Ovary (tissue), 9 donors: ENCODE data around the gene HFE. TPM values are rescaled to one million over a fixed set of nuclear protein-coding genes. Genes with fewer than 3 reads are reported as not detected.

Experiments used
- DNase-seq, 5 donors: peaks; one replicate each; pipeline ENCODE4 v3.0.0-alpha.2; 2019 to 2020
- H3K27ac ChIP-seq, 2 donors: fragments of 200-600 bp; one replicate each; pipeline versions ENCODE4 v1.5.1 to v1.8.0; 2019 to 2022
- H3K27me3 ChIP-seq: fragments of 200-600 bp; one replicate; pipeline ENCODE4 v1.8.0; 2022
- H3K36me3 ChIP-seq: fragments of 200-600 bp; sonication (generic); one replicate; pipeline ENCODE4 v1.5.1; 2019
- H3K4me1 ChIP-seq: one replicate; pipeline ENCODE4 v1.8.1; 2013; ENCODE audit warnings: mild to moderate bottlenecking, moderate library complexity; ENCODE audit not compliant: insufficient read depth
- H3K4me3 ChIP-seq: fragments of 200-600 bp; sonication (generic); one replicate; pipeline ENCODE4 v1.5.1; 2017
- H3K9me3 ChIP-seq, 2 donors: fragments of 200-600 bp in 1 of 2; sonication (generic) in 1 of 2; one replicate each; pipeline versions ENCODE4 v1.5.1 to v1.8.1; 2013 to 2019; ENCODE audit warnings: mild to moderate bottlenecking in 1 of 2, moderate library complexity in 1 of 2
- CTCF ChIP-seq, 3 donors: fragments of 450-650 bp in 2 of 3; fragments of 200-600 bp in 1 of 3; IDR thresholded peaks; one replicate each; pipeline versions ENCODE4 v1.5.1 to v1.8.0; 2016 to 2022; ENCODE audit warnings: antibody characterized with exemption in 3 of 3, mild to moderate bottlenecking in 1 of 3
- EP300 ChIP-seq: sonication (generic); formaldehyde crosslinking; IDR thresholded peaks from one replicate; pipeline ENCODE4 v1.6.1; 2017; ENCODE audit warnings: antibody characterized with exemption
- POLR2A ChIP-seq: fragments of 450-650 bp; IDR thresholded peaks from one replicate; pipeline ENCODE4 v1.6.1; 2017; ENCODE audit warnings: antibody characterized with exemption, mild to moderate bottlenecking, moderate library complexity
- WGBS, 3 donors: extraction: QIAGEN DNeasy Blood & Tissue Kit in 1 of 3; methylation state at CpG; one replicate each; pipeline versions ENCODE4 v1.1.5 to v1.1.7; 2013 to 2017; 5-methylcytosine and 5-hydroxymethylcytosine counted together
- intact Hi-C, 4 donors: fragments of 100-400 bp; cut with DNase I; formaldehyde crosslinking; loops; one replicate each; pipeline versions ENCODE4 v1.11.0 to v1.15.1; 2022 to 2023
- polyA plus RNA-seq, 2 donors: library from polyadenylated mRNA; stranded (reverse); fragments of 200-250 nt in 1 of 2; fragments of 350-450 nt in 1 of 2; fragmentation: Illumina TruSeq in 1 of 2; extraction: RNeasy Lipid Tissue Mini Kit (QIAGEN cat#74804) in 1 of 2; gene quantifications; one replicate each; pipeline ENCODE4 v1.2.3, GENCODE V29; 2013 to 2014
- total RNA-seq, 7 donors: library from RNA; depleted of rRNA in 2 of 7; stranded (reverse); fragments of >200 nt in 2 of 7; fragmentation: NEBNext Ultra II Directional in 3 of 7; extraction: Animal tissue kit (Norgen Biotek cat#: 25700) in 3 of 7; gene quantifications; one replicate each; pipeline versions ENCODE4 v1.1.0 to v1.2.4, GENCODE V29; 2016 to 2023
- donor health status: DM: no; HTN: no; CAD: no; lungs with moderate emphysema.
- donor health status: DM: no; HTN: no; CAD: no.
- donor health status: Bipolar disorder and iron deficiency.
- donor health status: DM: yes; HTN: yes; CAD: no.
- donor health status: DM: no; HTN: no; CAD: no.
- donor health status: DM: yes; HTN: yes; CAD: no.

Gene HFE
- total and polyA plus RNA-seq, 9 donors, result 3.6 to 25.8 (median 7.4) TPM

DNA sequence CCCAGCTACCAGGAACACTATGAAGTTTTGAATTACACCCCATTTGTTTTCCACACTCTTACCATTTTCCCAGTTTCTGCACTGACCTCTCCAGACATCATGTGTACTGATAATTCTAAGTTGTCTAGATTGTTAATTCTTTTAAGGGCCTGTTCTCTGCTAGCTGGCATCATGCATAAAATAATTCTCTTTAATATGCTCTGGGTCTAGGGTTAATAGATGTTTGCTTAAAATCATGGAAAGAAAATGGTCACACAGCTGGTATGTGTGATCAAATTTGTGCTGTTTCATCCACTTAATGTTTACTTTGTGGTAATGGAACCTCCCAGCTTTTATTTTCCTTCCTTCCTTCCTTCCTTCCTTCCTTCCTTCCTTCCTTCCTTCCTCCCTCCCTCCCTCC lies 49.1 kb downstream of the HFE start:
- intact Hi-C loops, result no loop called here
- Histone ChIP-seq H3K36me3 (no peaks in the 10 kb centered on the region), H3K27ac (no peak overlapping the region), H3K4me1 (no peaks in the 10 kb centered on the region), H3K27me3 (no peaks in the 10 kb centered on the region), H3K4me3 (no peak overlapping the region), H3K9me3 (no peaks in the 10 kb centered on the region)
- TF ChIP-seq POLR2A, result no peak
- no peak for TF ChIP-seq CTCF (IDR thresholded peaks at IDR 0.05)
- TF ChIP-seq EP300, result no peak
- no peak for DNase-seq

DNA sequence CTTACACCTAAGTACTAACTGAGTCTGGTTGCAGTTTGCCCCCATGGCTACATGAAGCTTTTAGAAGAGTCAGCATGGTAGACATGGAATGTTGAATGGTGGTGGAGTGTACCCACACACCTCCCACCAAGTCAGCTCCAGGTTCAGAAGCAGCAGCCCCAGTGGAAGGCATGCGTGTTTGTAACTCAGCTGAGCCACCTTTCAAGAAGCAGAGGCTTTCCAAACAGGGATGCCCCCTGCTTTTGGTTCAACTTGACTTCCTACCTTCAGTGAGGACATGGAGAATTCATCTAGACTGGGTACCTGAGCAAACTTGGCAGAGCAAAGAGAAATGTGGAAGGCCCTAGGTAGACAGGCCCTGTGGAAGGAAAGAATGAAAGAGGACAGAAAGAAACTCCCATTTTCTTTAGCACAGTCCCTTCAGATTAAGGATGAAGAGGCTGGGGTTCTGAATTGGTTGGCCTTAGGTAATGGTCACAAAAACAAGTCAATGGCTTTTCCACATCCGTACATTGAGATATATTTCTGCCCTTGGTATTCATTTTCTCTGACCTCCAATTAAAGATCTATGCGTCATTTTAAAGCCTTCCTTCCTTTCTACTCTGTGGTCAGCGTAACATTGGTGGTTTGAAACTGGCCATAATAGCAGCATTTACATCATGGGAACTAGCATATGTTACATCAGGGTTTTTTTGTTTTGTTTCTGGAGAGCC lies 53.2 kb downstream of the HFE start:
- no peaks in the 10 kb centered on the region for H3K36me3 ChIP-seq
- no peak overlapping the region for H3K4me3 ChIP-seq
- H3K27ac ChIP-seq, result no peak overlapping the region
- H3K4me1 ChIP-seq, result no peaks in the 10 kb centered on the region
- H3K27me3 ChIP-seq, result no peaks in the 10 kb centered on the region
- H3K9me3 ChIP-seq, result no peaks in the 10 kb centered on the region
- TF ChIP-seq EP300, result no peak
- TF ChIP-seq POLR2A, result no peak
- no peak for TF ChIP-seq CTCF (IDR thresholded peaks at IDR 0.05)
- DNase-seq, result no peak
- intact Hi-C loops, result no loop called here
- WGBS, 3 donors, result 93 to 99% (median 95%) methylated on average over 4 of the region's 4 CpGs

DNA sequence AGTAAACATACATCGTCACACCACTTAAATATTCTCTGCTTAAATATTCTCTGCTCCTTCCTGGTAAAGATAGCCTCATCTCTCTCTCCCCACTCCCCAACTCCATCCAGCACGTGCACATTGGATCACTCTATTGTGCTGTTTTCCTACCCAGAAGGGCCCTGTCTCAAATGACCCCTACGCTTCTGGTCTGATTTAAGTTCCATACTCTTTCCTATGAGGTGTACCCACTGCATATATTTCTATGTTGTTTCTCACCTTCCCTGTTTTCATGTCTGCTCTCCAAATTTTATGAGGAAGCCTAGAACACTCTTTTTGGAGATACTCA lies 53.7 kb downstream of the HFE start:
- 86 to 89% (median 87%) methylated on average over 3 of the region's 3 CpGs for WGBS, 3 donors
- Histone ChIP-seq H3K4me3 (no peak overlapping the region), H3K27me3 (no peaks in the 10 kb centered on the region), H3K4me1 (no peaks in the 10 kb centered on the region), H3K27ac (no peak overlapping the region), H3K36me3 (no peaks in the 10 kb centered on the region), H3K9me3 (no peaks in the 10 kb centered on the region)
- TF ChIP-seq CTCF (IDR thresholded peaks at IDR 0.05) (no peak), POLR2A (no peak), EP300 (no peak)
- intact Hi-C loops, result no loop called here
- no peak for DNase-seq

DNA sequence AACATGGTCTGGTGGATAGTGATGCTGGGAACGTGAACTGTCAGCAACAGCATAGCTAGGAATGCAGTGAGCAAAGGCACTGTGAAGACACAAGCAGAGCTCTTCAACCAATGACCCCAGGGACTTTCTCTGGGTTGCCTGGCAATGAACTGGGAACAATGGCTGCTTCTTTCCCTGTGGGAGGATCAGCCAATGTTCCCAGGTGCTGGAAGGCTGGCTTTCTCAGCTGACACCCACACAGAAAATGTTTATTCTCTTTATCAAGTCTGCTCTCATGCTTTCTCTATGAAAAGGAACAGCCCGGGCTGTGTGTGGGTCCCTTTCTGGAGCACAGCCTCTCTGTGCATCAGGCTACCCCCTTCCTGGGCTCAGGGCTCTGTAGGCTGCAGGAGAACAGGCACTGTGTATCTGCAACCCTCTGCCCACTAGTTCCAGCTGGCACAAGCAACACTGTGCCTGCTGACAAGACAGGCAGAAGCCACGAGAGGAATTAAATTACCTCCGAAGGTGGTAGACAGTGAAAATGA lies 54.2 kb downstream of the HFE start:
- Histone ChIP-seq H3K4me3 (no peak overlapping the region), H3K27me3 (no peaks in the 10 kb centered on the region), H3K4me1 (no peaks in the 10 kb centered on the region), H3K36me3 (no peaks in the 10 kb centered on the region), H3K9me3 (no peaks in the 10 kb centered on the region), H3K27ac (no peak overlapping the region)
- no peak for DNase-seq
- 34 to 47% (median 42%) methylated on average over 4 of the region's 4 CpGs for WGBS, 3 donors
- intact Hi-C loops, result no loop called here
- TF ChIP-seq POLR2A, result no peak
- no peak for TF ChIP-seq EP300
- TF ChIP-seq CTCF (IDR thresholded peaks at IDR 0.05), result no peak
